ENCODE data around the gene COG5. TPM values are rescaled to one million over a fixed set of nuclear protein-coding genes. Genes with fewer than 3 reads are reported as not detected.

The COG5 gene
- polyA plus RNA-seq, 3 donors: 12.7 to 29.0 (median 28.1) TPM

DNA sequence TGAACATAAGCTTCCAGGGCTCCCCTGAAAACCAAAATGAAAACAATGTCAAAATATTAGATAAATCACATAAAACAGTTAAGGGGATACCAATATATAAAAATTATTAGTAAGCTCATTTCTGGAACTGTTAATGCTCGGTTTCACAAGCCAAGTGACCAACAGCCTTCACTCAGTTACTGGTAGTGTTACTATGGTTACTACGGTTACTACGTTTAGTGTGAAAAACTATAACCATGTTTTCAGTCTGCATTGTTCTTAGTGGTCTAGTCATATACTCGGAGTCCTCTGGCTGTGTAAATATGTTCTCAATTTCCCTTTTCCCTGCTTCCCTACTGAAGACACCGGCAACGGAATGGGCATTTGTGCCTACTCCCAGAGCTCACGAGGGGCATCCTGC lies 360.1 kb downstream of the COG5 start:
- H3K4me3 Mint-ChIP-seq: no peak overlapping the region
- no peak overlapping the region for H3K27ac ChIP-seq (ENCODE audit: low read depth in 1 of 2, low read length in 2 of 2)
- peaks cover 82 to 92% of the 10 kb centered on the region in 2 donors for H3K36me3 Mint-ChIP-seq
- H4K20me1 ChIP-seq (ENCODE audit: insufficient read depth, low read length): peaks cover 32% of the 10 kb centered on the region
- no peaks in the 10 kb centered on the region for H3K27me3 Mint-ChIP-seq (ENCODE audit: low read depth in 3 of 3)
- H3K36me3 ChIP-seq (replicated peaks in 1 of 2; ENCODE audit: control insufficient read depth in 1 of 2, insufficient read depth in 2 of 2, low read length in 2 of 2): peaks cover 84 to 100% of the 10 kb centered on the region in 2 donors
- H2AFZ ChIP-seq (ENCODE audit: insufficient read depth, low read depth, low read length, poor library complexity, severe bottlenecking): no peak overlapping the region
- intact Hi-C loops (cut with micrococcal nuclease): loop anchor here in 1 of 2 donors (10.0 kb wide), 1 partner anchor 671 kb away; no protein-coding TSS in a partner anchor
- H3K4me1 Mint-ChIP-seq: no peaks in the 10 kb centered on the region
- H3K4me3 ChIP-seq (replicated peaks in 1 of 3; ENCODE audit: low read depth in 2 of 3, low read length in 3 of 3): no peak overlapping the region
- H3K9me3 ChIP-seq (replicated peaks in 1 of 2; ENCODE audit: control insufficient read depth in 1 of 2, insufficient read depth in 1 of 2, low read length in 2 of 2): no peaks in the 10 kb centered on the region
- H3K9ac ChIP-seq (ENCODE audit: insufficient read depth, low read length, poor library complexity, severe bottlenecking): no peak overlapping the region
- WGBS (ENCODE audit: insufficient coverage): 100% methylated on average over 1 of the region's 7 CpGs
- no peaks in the 10 kb centered on the region for H3K4me1 ChIP-seq (ENCODE audit: control insufficient read depth in 1 of 2, insufficient read depth in 2 of 2, low read length in 2 of 2)
- DNase-seq: no peak
- no peaks in the 10 kb centered on the region for H3K27me3 ChIP-seq (ENCODE audit: control insufficient read depth in 2 of 2, insufficient read depth in 2 of 2, low read length in 2 of 2)
- H3K79me2 ChIP-seq (ENCODE audit: insufficient read depth, low read length): no peaks in the 10 kb centered on the region
- H3K27ac Mint-ChIP-seq: no peak overlapping the region
- no peak overlapping the region for H3K4me2 ChIP-seq (replicated peaks; ENCODE audit: extremely low read depth, low read length, poor library complexity, severe bottlenecking)
- H3K9me3 Mint-ChIP-seq: peaks cover 0 to 2% (median 0%) of the 10 kb centered on the region in 7 donors
- TF ChIP-seq, protein P1, sequence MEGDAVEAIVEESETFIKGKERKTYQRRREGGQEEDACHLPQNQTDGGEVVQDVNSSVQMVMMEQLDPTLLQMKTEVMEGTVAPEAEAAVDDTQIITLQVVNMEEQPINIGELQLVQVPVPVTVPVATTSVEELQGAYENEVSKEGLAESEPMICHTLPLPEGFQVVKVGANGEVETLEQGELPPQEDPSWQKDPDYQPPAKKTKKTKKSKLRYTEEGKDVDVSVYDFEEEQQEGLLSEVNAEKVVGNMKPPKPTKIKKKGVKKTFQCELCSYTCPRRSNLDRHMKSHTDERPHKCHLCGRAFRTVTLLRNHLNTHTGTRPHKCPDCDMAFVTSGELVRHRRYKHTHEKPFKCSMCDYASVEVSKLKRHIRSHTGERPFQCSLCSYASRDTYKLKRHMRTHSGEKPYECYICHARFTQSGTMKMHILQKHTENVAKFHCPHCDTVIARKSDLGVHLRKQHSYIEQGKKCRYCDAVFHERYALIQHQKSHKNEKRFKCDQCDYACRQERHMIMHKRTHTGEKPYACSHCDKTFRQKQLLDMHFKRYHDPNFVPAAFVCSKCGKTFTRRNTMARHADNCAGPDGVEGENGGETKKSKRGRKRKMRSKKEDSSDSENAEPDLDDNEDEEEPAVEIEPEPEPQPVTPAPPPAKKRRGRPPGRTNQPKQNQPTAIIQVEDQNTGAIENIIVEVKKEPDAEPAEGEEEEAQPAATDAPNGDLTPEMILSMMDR (IDR thresholded peaks at IDR 0.05): no peak

DNA sequence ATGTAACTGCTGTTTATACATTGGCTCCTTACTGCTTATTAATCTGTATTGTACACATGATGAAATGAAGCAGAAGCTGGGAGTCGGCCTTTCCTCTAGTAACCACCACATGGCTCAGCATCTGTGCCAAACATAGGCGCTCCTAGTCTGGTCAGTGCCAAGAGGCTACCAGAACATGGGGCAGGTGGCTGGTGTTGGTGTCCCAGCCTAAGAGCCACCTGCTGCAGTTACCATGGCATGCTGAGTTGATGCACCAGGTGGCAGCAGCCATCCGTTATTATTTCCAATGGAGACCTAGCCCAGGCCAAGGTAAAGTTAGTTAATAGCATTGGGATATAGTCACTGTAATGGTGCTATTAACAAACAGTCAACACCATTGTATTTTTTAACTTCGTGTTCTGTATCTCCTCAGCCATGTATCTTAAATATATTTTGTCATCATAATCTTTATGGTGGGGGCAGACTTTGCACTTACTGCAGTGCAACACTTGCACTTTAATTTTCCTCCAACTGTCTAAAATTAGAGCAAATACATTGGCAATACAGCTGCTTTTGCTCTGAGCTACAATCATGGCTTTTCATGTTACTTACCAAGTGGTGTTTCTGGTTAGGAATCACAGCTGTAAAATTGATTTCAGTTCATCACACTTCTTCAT lies 361.8 kb downstream of the COG5 start:
- Mint-ChIP-seq H3K27ac (no peak overlapping the region), H3K4me1 (no peaks in the 10 kb centered on the region), H3K36me3 (peaks cover 86 to 93% of the 10 kb centered on the region in 2 donors), H3K4me3 (no peak overlapping the region), H3K9me3 (peaks cover 0 to 2% (median 0%) of the 10 kb centered on the region in 7 donors), H3K27me3 (ENCODE audit: low read depth in 3 of 3) (no peaks in the 10 kb centered on the region)
- WGBS (ENCODE audit: insufficient coverage): 100% methylated on average over 2 of the region's 4 CpGs
- Histone ChIP-seq H3K9ac (ENCODE audit: insufficient read depth, low read length, poor library complexity, severe bottlenecking) (no peak overlapping the region), H3K27me3 (ENCODE audit: control insufficient read depth in 2 of 2, insufficient read depth in 2 of 2, low read length in 2 of 2) (no peaks in the 10 kb centered on the region), H3K79me2 (ENCODE audit: insufficient read depth, low read length) (no peaks in the 10 kb centered on the region), H2AFZ (ENCODE audit: insufficient read depth, low read depth, low read length, poor library complexity, severe bottlenecking) (no peak overlapping the region), H3K4me1 (ENCODE audit: control insufficient read depth in 1 of 2, insufficient read depth in 2 of 2, low read length in 2 of 2) (no peaks in the 10 kb centered on the region), H3K27ac (ENCODE audit: low read depth in 1 of 2, low read length in 2 of 2) (no peak overlapping the region), H3K36me3 (replicated peaks in 1 of 2; ENCODE audit: control insufficient read depth in 1 of 2, insufficient read depth in 2 of 2, low read length in 2 of 2) (peaks cover 95 to 100% of the 10 kb centered on the region in 2 donors), H3K9me3 (replicated peaks in 1 of 2; ENCODE audit: control insufficient read depth in 1 of 2, insufficient read depth in 1 of 2, low read length in 2 of 2) (no peaks in the 10 kb centered on the region), H3K4me2 (replicated peaks; ENCODE audit: extremely low read depth, low read length, poor library complexity, severe bottlenecking) (no peak overlapping the region), H4K20me1 (ENCODE audit: insufficient read depth, low read length) (peaks cover 47% of the 10 kb centered on the region), H3K4me3 (replicated peaks in 1 of 3; ENCODE audit: low read depth in 2 of 3, low read length in 3 of 3) (no peak overlapping the region)
- intact Hi-C loops (cut with micrococcal nuclease): loop anchor here in 1 of 2 donors (10.0 kb wide), 1 partner anchor 673 kb away; no protein-coding TSS in a partner anchor
- TF ChIP-seq, protein P1 (IDR thresholded peaks at IDR 0.05): peak; percentile 32
- no peak for DNase-seq
